Gastroesophageal sphincter (tissue), 4 donors: ENCODE measurements around the gene ACSF3. TPM values are rescaled to one million over a fixed set of nuclear protein-coding genes. Genes with fewer than 3 reads are reported as not detected.

Source experiments
- ATAC-seq: fragments of 150-250 bp; one replicate; pipeline ENCODE4 v1.9.1; 2016; ENCODE audit warnings: mild to moderate bottlenecking, moderate library complexity
- H3K27ac ChIP-seq, 4 donors: fragments of 200-600 bp; sonication (generic) in 3 of 4; 1 replicate in 3 of 4; 2 replicates in 1 of 4; pipeline ENCODE4 v1.5.1; 2016 to 2019
- H3K27me3 ChIP-seq: fragments of 200-600 bp; sonication (generic); one replicate; pipeline ENCODE4 v1.5.1; 2019
- H3K36me3 ChIP-seq, 2 donors: fragments of 200-600 bp; sonication (generic); one replicate each; pipeline ENCODE4 v1.5.1; 2019; ENCODE audit warnings: control low read depth in 1 of 2
- H3K4me1 ChIP-seq, 3 donors: fragments of 200-600 bp; sonication (generic); 1 replicate in 2 of 3; 2 replicates in 1 of 3; pipeline ENCODE4 v1.5.1; 2016 to 2019; ENCODE audit warnings: control low read depth in 2 of 3
- H3K4me3 ChIP-seq, 2 donors: fragments of 200-600 bp; sonication (generic); one replicate each; pipeline ENCODE4 v1.5.1; 2019; ENCODE audit warnings: mild to moderate bottlenecking in 1 of 2, moderate library complexity in 1 of 2
- H3K9me3 ChIP-seq, 3 donors: fragments of 200-600 bp; sonication (generic); one replicate each; pipeline ENCODE4 v1.5.1; 2017 to 2019; ENCODE audit warnings: control low read depth in 2 of 3
- EP300 ChIP-seq: sonication (generic); formaldehyde crosslinking; IDR thresholded peaks from one replicate; pipeline ENCODE4 v1.6.1; 2017; ENCODE audit warnings: antibody characterized with exemption, mild to moderate bottlenecking
- POLR2A ChIP-seq, 2 donors: fragments of 450-650 bp; IDR thresholded peaks; one replicate each; pipeline ENCODE4 v1.6.1; 2017; ENCODE audit warnings: antibody characterized with exemption in 2 of 2, mild to moderate bottlenecking in 2 of 2, moderate library complexity in 1 of 2
- POLR2AphosphoS5 ChIP-seq: sonication (generic); formaldehyde crosslinking; IDR thresholded peaks from one replicate; pipeline ENCODE4 v1.6.1; 2017; ENCODE audit warnings: antibody characterized with exemption
- WGBS, 2 donors: methylation state at CpG; one replicate each; pipeline ENCODE4 v1.1.5; 2018; ENCODE audit warnings: low coverage in 1 of 2; 5-methylcytosine and 5-hydroxymethylcytosine counted together
- total RNA-seq, 4 donors: library from RNA; depleted of rRNA; stranded (reverse); fragments of >200 nt; gene quantifications; one replicate each; pipeline ENCODE4 v1.1.0, GENCODE V29; 2016
- TF ChIP-seq, protein P1 (sequence below), 4 experiments: fragments of 200-600 bp in 2 of 4; fragments of 450-650 bp in 2 of 4; sonication (generic) in 1 of 4; IDR thresholded peaks; one replicate each; pipeline ENCODE4 v1.5.1; 2017 to 2019; ENCODE audit warnings: antibody characterized with exemption in 4 of 4, mild to moderate bottlenecking in 2 of 4, moderate library complexity in 2 of 4

ACSF3 gene
- total RNA-seq, 4 donors from 2014 or later, result 14.5 to 33.8 (median 28.8) TPM

DNA sequence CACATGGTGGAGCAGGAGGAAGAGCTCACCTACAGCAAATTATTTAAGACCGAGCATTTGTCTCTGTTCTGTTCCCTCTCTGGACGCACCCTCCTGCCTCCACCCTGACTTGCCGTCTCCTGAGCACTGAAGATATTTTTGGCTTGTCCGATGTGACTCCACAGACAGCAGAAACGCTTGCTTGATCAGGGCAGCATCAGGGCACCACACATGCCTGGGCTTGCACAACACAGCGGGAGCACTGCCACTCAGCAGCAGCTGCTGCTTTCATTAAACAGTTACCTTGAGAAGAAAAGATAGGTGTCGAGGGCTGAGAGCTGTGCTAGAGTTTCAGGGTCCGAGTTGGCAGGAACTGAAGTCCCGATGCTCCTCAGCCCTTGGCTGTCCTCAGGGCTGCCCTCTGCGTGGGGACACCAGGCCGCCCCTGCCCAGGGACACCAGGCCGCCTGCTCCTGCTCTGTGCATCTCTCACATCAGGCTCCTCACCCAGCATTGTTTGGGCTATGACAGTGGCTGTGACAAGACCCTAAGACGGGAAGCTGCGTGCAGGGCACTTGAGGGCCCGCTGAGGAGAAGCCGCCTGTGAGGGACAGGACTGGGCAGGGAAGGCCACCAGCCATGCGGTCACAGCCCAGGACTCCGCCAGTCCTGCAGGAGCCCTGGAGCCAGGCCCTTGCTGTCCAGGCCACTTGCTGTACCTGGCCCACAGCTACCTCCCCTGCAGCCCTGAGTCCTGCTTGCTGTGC, 56.6 kb downstream of the ACSF3 start:
- Histone ChIP-seq H3K9me3 (no peaks in the 10 kb centered on the region), H3K27ac (no peak overlapping the region), H3K4me1 (peaks cover 0 to 11% (median 7%) of the 10 kb centered on the region in 3 donors), H3K27me3 (no peaks in the 10 kb centered on the region), H3K36me3 (peaks cover 0 to 73% of the 10 kb centered on the region in 2 donors), H3K4me3 (no peak overlapping the region)
- ATAC-seq, result no peak
- TF ChIP-seq POLR2A (IDR thresholded peaks at IDR 0.05) (no peak), POLR2AphosphoS5 (no peak), EP300 (no peak)
- TF ChIP-seq, protein P1, sequence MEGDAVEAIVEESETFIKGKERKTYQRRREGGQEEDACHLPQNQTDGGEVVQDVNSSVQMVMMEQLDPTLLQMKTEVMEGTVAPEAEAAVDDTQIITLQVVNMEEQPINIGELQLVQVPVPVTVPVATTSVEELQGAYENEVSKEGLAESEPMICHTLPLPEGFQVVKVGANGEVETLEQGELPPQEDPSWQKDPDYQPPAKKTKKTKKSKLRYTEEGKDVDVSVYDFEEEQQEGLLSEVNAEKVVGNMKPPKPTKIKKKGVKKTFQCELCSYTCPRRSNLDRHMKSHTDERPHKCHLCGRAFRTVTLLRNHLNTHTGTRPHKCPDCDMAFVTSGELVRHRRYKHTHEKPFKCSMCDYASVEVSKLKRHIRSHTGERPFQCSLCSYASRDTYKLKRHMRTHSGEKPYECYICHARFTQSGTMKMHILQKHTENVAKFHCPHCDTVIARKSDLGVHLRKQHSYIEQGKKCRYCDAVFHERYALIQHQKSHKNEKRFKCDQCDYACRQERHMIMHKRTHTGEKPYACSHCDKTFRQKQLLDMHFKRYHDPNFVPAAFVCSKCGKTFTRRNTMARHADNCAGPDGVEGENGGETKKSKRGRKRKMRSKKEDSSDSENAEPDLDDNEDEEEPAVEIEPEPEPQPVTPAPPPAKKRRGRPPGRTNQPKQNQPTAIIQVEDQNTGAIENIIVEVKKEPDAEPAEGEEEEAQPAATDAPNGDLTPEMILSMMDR (IDR thresholded peaks at IDR 0.05), result no peak
- WGBS, 2 donors, result 90 to 97% methylated on average over 2 to 5 of the region's 18 CpGs

DNA sequence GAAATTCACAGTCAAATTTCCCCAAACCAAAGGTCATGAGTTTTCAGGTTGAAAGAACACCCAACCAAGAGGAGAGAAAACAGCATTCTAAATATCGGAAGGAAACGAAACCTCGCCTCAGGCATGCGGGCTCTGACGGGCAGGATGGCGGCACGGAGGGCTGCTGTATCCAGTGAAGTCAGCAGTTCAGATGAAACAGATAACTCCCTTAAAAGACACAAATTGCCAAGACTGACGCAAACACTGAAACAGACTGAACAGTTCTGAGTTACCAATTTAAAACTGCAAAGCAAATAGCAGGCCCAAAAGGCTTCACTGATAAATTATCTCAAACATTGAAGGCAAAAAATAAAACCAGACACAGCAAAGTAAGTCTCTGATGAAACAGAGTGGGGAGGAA, 57.3 kb downstream of the ACSF3 start:
- Histone ChIP-seq H3K36me3 (peaks cover 0 to 66% of the 10 kb centered on the region in 2 donors), H3K9me3 (no peaks in the 10 kb centered on the region), H3K27ac (no peak overlapping the region), H3K4me1 (peaks cover 0 to 18% (median 9%) of the 10 kb centered on the region in 3 donors), H3K27me3 (no peaks in the 10 kb centered on the region), H3K4me3 (no peak overlapping the region)
- TF ChIP-seq, protein P1 (IDR thresholded peaks at IDR 0.05), result no peak
- no peak for TF ChIP-seq POLR2A (IDR thresholded peaks at IDR 0.05)
- no peak for TF ChIP-seq POLR2AphosphoS5
- TF ChIP-seq EP300, result no peak
- ATAC-seq, result no peak
- WGBS, 2 donors, result 93 to 98% methylated on average over 5 to 6 of the region's 8 CpGs

- no peak for TF ChIP-seq POLR2A (IDR thresholded peaks at IDR 0.05)
- TF ChIP-seq, protein P1 (IDR thresholded peaks at IDR 0.05), result no peak
- TF ChIP-seq EP300, result no peak
- TF ChIP-seq POLR2AphosphoS5, result no peak
- Histone ChIP-seq H3K9me3 (no peaks in the 10 kb centered on the region), H3K4me3 (no peak overlapping the region), H3K4me1 (peaks cover 0 to 27% (median 9%) of the 10 kb centered on the region in 3 donors), H3K36me3 (peaks cover 0 to 48% of the 10 kb centered on the region in 2 donors), H3K27me3 (no peaks in the 10 kb centered on the region), H3K27ac (no peak overlapping the region)
- whole genome bisulfite sequencing, 2 donors, result 40 to 75% methylated on average over 1 to 8 of the region's 41 CpGs
- no peak for ATAC-seq
Observed at GRCh38 chr16:89152831-89153700, 59.4 kb downstream of the ACSF3 start.

DNA sequence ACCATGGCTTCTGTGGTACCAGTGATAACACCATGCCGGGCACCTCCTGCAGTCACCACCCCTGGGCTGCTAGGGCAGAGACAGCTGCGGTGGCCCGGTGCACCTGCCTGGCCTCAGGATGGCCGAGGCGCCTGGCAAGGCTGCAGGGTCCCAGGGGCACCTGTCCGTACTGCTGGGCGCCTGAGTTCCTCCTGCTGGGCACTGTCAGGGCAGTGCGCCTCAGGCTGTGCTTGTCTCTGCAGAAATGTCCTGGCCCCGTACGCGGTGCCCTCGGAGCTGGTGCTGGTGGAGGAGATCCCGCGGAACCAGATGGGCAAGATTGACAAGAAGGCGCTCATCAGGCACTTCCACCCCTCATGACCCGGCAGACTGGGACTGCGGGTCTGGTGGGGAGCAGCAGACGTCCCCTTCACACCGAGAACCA, 60.2 kb downstream of the ACSF3 start:
- ATAC-seq, result no peak
- Histone ChIP-seq H3K27me3 (no peaks in the 10 kb centered on the region), H3K4me1 (peaks cover 0 to 27% (median 9%) of the 10 kb centered on the region in 3 donors), H3K36me3 (peaks cover 0 to 40% of the 10 kb centered on the region in 2 donors), H3K27ac (no peak overlapping the region), H3K4me3 (no peak overlapping the region), H3K9me3 (no peaks in the 10 kb centered on the region)
- no CpG with 5 or more reads among the region's 19 CpGs for WGBS, 2 donors
- TF ChIP-seq EP300, result no peak
- TF ChIP-seq, protein P1 (IDR thresholded peaks at IDR 0.05), result no peak
- no peak for TF ChIP-seq POLR2A (IDR thresholded peaks at IDR 0.05)
- no peak for TF ChIP-seq POLR2AphosphoS5
